Lower leg skin (tissue), 3 donors: ENCODE results near the gene USP35.

ENCODE experiments used
- CTCF ChIP-seq, 3 donors: fragments of 450-650 bp; IDR thresholded peaks; one replicate each; pipeline ENCODE4 v1.5.1; 2016; ENCODE audit warnings: antibody characterized with exemption in 3 of 3, mild to moderate bottlenecking in 3 of 3, moderate library complexity in 2 of 3
- POLR2A ChIP-seq, 2 donors: fragments of 450-650 bp; IDR thresholded peaks; one replicate each; pipeline ENCODE4 v1.6.1; 2016 to 2017; ENCODE audit warnings: antibody characterized with exemption in 2 of 2, mild to moderate bottlenecking in 1 of 2, moderate library complexity in 1 of 2

- TF ChIP-seq CTCF (IDR thresholded peaks at IDR 0.05) (no peak), POLR2A (IDR thresholded peaks at IDR 0.05) (no peak)
Observed at GRCh38 chr11:78147807-78148206, 40.9 kb upstream of the USP35 start.
